DOHH2 (cell line): ENCODE data around the gene PHKA2.

Experiments used
- H3F3A ChIP-seq: fragments of 200-600 bp; sonication (generic), shearing (Covaris generic); 2 replicates; pipeline ENCODE4 v1.6.0; 2016; ENCODE audit warnings: antibody characterized with exemption, mild to moderate bottlenecking; ENCODE audit not compliant: control insufficient read depth, insufficient read depth
- H3K27ac ChIP-seq: fragments of 200-600 bp; sonication (generic); 2 replicates; pipeline ENCODE4 v1.5.1; 2014; ENCODE audit warnings: low read depth, mild to moderate bottlenecking, low read length, moderate library complexity
- H3K27me3 ChIP-seq: fragments of 200-600 bp; sonication (generic); 2 replicates; pipeline ENCODE4 v1.6.1; 2014; ENCODE audit warnings: mild to moderate bottlenecking, low read length, mixed read lengths; ENCODE audit not compliant: control insufficient read depth
- H3K36me3 ChIP-seq: fragments of 200-600 bp; sonication (generic); 2 replicates; pipeline ENCODE4 v1.6.1; 2014; ENCODE audit warnings: mild to moderate bottlenecking, low read length, moderate library complexity, mixed read lengths; ENCODE audit not compliant: control insufficient read depth
- H3K4me1 ChIP-seq: fragments of 200-600 bp; sonication (generic); 2 replicates; pipeline ENCODE4 v1.6.1; 2014; ENCODE audit warnings: mild to moderate bottlenecking, low read length, mixed read lengths; ENCODE audit not compliant: control insufficient read depth
- H3K4me2 ChIP-seq: fragments of 200-600 bp; sonication (generic); 2 replicates; pipeline ENCODE4 v1.6.0; 2014; ENCODE audit warnings: mild to moderate bottlenecking, low read length, moderate library complexity
- H3K4me3 ChIP-seq: fragments of 200-600 bp; sonication (generic); 2 replicates; pipeline ENCODE4 v1.5.1; 2014; ENCODE audit warnings: mild to moderate bottlenecking, low read length, mixed read lengths
- H3K79me2 ChIP-seq: fragments of 200-600 bp; sonication (generic); 2 replicates; pipeline ENCODE4 v1.6.1; 2014; ENCODE audit warnings: mild to moderate bottlenecking, low read length, mixed read lengths; ENCODE audit not compliant: control insufficient read depth
- H3K9me2 ChIP-seq: fragments of 200-600 bp; sonication (generic); replicated peaks from 2 replicates; pipeline ENCODE4 v1.6.1; 2014; ENCODE audit warnings: mild to moderate bottlenecking, low read length, mixed read lengths; ENCODE audit not compliant: control insufficient read depth
- H3K9me3 ChIP-seq: fragments of 200-600 bp; sonication (generic); 2 replicates; pipeline ENCODE4 v1.6.1; 2014; ENCODE audit warnings: antibody characterized with exemption, low read length, mixed read lengths; ENCODE audit not compliant: control insufficient read depth, insufficient read depth
- H4K20me1 ChIP-seq: fragments of 200-600 bp; sonication (generic); 2 replicates; pipeline ENCODE4 v1.6.0; 2014; ENCODE audit warnings: low read depth, mild to moderate bottlenecking, antibody characterized with exemption, low read length, moderate library complexity; ENCODE audit not compliant: control insufficient read depth, insufficient read depth
- CTCF ChIP-seq: fragments of 200-600 bp; sonication (generic); IDR thresholded peaks from one replicate; pipeline ENCODE4 v1.5.1; 2014; ENCODE audit warnings: antibody characterized with exemption, mild to moderate bottlenecking, low read depth, low read length; ENCODE audit not compliant: poor library complexity, severe bottlenecking
- EZH2phosphoT487 ChIP-seq: fragments of 200-600 bp; sonication (generic); IDR thresholded peaks from 2 replicates; pipeline ENCODE4 v1.6.1; 2017; ENCODE audit warnings: borderline replicate concordance, mild to moderate bottlenecking, antibody characterized with exemption, low read length, moderate library complexity, mixed read lengths

Gene PHKA2

GRCh38 chrX:18994713-18995112 lies 10.8 kb upstream of the PHKA2 start:
- Histone ChIP-seq H3K27me3 (no peaks in the 10 kb centered on the region), H3K4me2 (no peak overlapping the region), H3K9me2 (no peaks in the 10 kb centered on the region), H3K4me3 (no peak overlapping the region), H3F3A (no peaks in the 10 kb centered on the region), H3K4me1 (no peaks in the 10 kb centered on the region), H4K20me1 (no peaks in the 10 kb centered on the region), H3K27ac (no peak overlapping the region), H3K79me2 (no peaks in the 10 kb centered on the region), H3K9me3 (no peaks in the 10 kb centered on the region), H3K36me3 (no peaks in the 10 kb centered on the region)
- TF ChIP-seq CTCF (no peak), EZH2phosphoT487 (no peak)

- H4K20me1 ChIP-seq = no peaks in the 10 kb centered on the region
Observed at GRCh38 chrX:18992829-18993228, 8.9 kb upstream of the PHKA2 start.

GRCh38 chrX:18985186-18985435 lies 1.2 kb upstream of the PHKA2 start:
- Histone ChIP-seq H3K4me3 (peak overlapping the region; percentile 89), H4K20me1 (no peaks in the 10 kb centered on the region), H3K9me3 (no peaks in the 10 kb centered on the region), H3F3A (no peaks in the 10 kb centered on the region), H3K4me1 (peaks cover 15% of the 10 kb centered on the region), H3K36me3 (no peaks in the 10 kb centered on the region), H3K27me3 (no peaks in the 10 kb centered on the region), H3K27ac (0 out of 2 replicates have a peak overlapping the region, but pooled peaks have one; percentile 61), H3K9me2 (no peaks in the 10 kb centered on the region), H3K79me2 (peaks cover 31% of the 10 kb centered on the region), H3K4me2 (peak overlapping the region; percentile 84)
- TF ChIP-seq EZH2phosphoT487 (no peak), CTCF (no peak)

More at GRCh38 chrX:18992829-18993228, 8.9 kb upstream of the PHKA2 start:
- no peaks in the 10 kb centered on the region for H3F3A ChIP-seq
- no peak overlapping the region for H3K4me3 ChIP-seq
- H3K4me2 ChIP-seq = no peak overlapping the region
- no peaks in the 10 kb centered on the region for H3K9me3 ChIP-seq
- no peaks in the 10 kb centered on the region for H3K9me2 ChIP-seq
- no peaks in the 10 kb centered on the region for H3K36me3 ChIP-seq
- TF ChIP-seq CTCF = no peak
- TF ChIP-seq EZH2phosphoT487 = no peak
- no peak overlapping the region for H3K27ac ChIP-seq
- H3K79me2 ChIP-seq = no peaks in the 10 kb centered on the region
- H3K27me3 ChIP-seq = no peaks in the 10 kb centered on the region
- H3K4me1 ChIP-seq = no peaks in the 10 kb centered on the region
